HEK293 (cell line): ENCODE measurements around the gene ZCWPW1.

Experiments
- CTCF ChIA-PET: fragments of 350-600 bp; formaldehyde crosslinking; extraction: SDS; loops from one replicate; lab custom pipeline; 2021; ENCODE audit warnings: antibody characterized with exemption; lab: Yijun Ruan, JAX
- POLR2A ChIA-PET: fragments of 300-600 bp; formaldehyde crosslinking; extraction: SDS; loops from one replicate; lab custom pipeline; 2020; ENCODE audit warnings: antibody characterized with exemption, inconsistent platforms; lab: Yijun Ruan, JAX
- H3K27ac ChIP-seq: fragments of 200-500 bp; sonication (Bioruptor generic); 2 replicates; pipeline ENCODE4 v1.5.1; 2014; ENCODE audit warnings: low read depth, low read length, control low read depth, inconsistent platforms; ENCODE audit errors: extremely low read depth
- H3K36me3 ChIP-seq, 2 experiments: fragments of 200-500 bp in 1 of 2; sonication (Bioruptor generic) in 1 of 2; 1 replicate in 1 of 2; 2 replicates in 1 of 2; pipeline ENCODE4 v1.5.1; 2014 to 2017; ENCODE audit warnings: inconsistent platforms in 2 of 2, low read length in 2 of 2; ENCODE audit not compliant: control insufficient read depth in 2 of 2, insufficient read depth in 1 of 2
- H3K4me1 ChIP-seq: fragments of 200-500 bp; sonication (Bioruptor generic); 2 replicates; pipeline ENCODE4 v1.5.1; 2014; ENCODE audit warnings: mild to moderate bottlenecking, low read length, inconsistent platforms; ENCODE audit not compliant: control insufficient read depth, insufficient read depth
- H3K4me3 ChIP-seq: 2 replicates; pipeline ENCODE4 v1.5.1; 2011; ENCODE audit warnings: low read depth, mild to moderate bottlenecking, control low read depth, low read length, moderate library complexity
- H3K9me3 ChIP-seq: fragments of 200-500 bp; sonication (Bioruptor generic); 2 replicates; pipeline ENCODE4 v1.5.1; 2014; ENCODE audit warnings: low read depth, low read length, inconsistent platforms; ENCODE audit not compliant: control insufficient read depth, insufficient read depth
- KLF1 ChIP-seq: fragments of 450-650 bp; formaldehyde crosslinking; IDR thresholded peaks from 2 replicates; pipeline ENCODE4 v1.5.1; 2016; ENCODE audit warnings: missing biosample characterization, missing genetic modification characterization
- KLF8 ChIP-seq: fragments of 450-650 bp; formaldehyde crosslinking; IDR thresholded peaks from 2 replicates; pipeline ENCODE4 v1.5.1; 2016; ENCODE audit warnings: missing biosample characterization, missing genetic modification characterization
- MYNN ChIP-seq: fragments of 450-650 bp; formaldehyde crosslinking; IDR thresholded peaks from 2 replicates; pipeline ENCODE4 v1.5.1; 2016; ENCODE audit warnings: missing biosample characterization, missing genetic modification characterization, borderline replicate concordance
- PRDM1 ChIP-seq: fragments of 450-650 bp; formaldehyde crosslinking; IDR thresholded peaks from 2 replicates; pipeline ENCODE4; 2016; ENCODE audit warnings: missing biosample characterization, missing genetic modification characterization
- WT1 ChIP-seq: fragments of 450-650 bp; formaldehyde crosslinking; IDR thresholded peaks from 2 replicates; pipeline ENCODE4 v1.5.1; 2016; ENCODE audit warnings: missing biosample characterization, missing genetic modification characterization
- YY1 ChIP-seq: fragments of 450-650 bp; formaldehyde crosslinking; IDR thresholded peaks from 2 replicates; pipeline ENCODE4 v1.5.1; 2018; ENCODE audit warnings: missing biosample characterization, missing genetic modification characterization
- ZBTB17 ChIP-seq: fragments of 450-650 bp; formaldehyde crosslinking; IDR thresholded peaks from 2 replicates; pipeline ENCODE4 v1.5.1; 2016; ENCODE audit warnings: missing biosample characterization, missing genetic modification characterization
- ZNF146 ChIP-seq: fragments of 450-650 bp; formaldehyde crosslinking; IDR thresholded peaks from 2 replicates; pipeline ENCODE4 v1.5.1; 2016; ENCODE audit warnings: missing biosample characterization, missing genetic modification characterization
- ZNF221 ChIP-seq: fragments of 450-650 bp; formaldehyde crosslinking; IDR thresholded peaks from 2 replicates; pipeline ENCODE4 v1.5.1; 2017; ENCODE audit warnings: missing biosample characterization, missing genetic modification characterization, borderline replicate concordance
- ZNF239 ChIP-seq: fragments of 450-650 bp; formaldehyde crosslinking; IDR thresholded peaks from 2 replicates; pipeline ENCODE4 v1.5.1; 2016; ENCODE audit warnings: missing biosample characterization, missing genetic modification characterization
- ZNF248 ChIP-seq: fragments of 450-650 bp; formaldehyde crosslinking; IDR thresholded peaks from 2 replicates; pipeline ENCODE4 v1.5.1; 2017; ENCODE audit warnings: missing biosample characterization, missing genetic modification characterization
- ZNF274 ChIP-seq, 2 experiments: fragments of 200-500 bp in 1 of 2; fragments of 450-650 bp in 1 of 2; sonication (Bioruptor generic) in 1 of 2; formaldehyde crosslinking in 1 of 2; IDR thresholded peaks; 2 replicates each; pipeline versions ENCODE4 v1.5.1 to v1.6.1; 2014 to 2016; ENCODE audit warnings: borderline replicate concordance in 1 of 2, inconsistent platforms in 1 of 2, low read length in 1 of 2, missing biosample characterization in 1 of 2, missing genetic modification characterization in 1 of 2
- ZNF292 ChIP-seq: fragments of 450-650 bp; formaldehyde crosslinking; IDR thresholded peaks from 2 replicates; pipeline ENCODE4 v1.5.1; 2016; ENCODE audit warnings: low read depth, missing biosample characterization, missing genetic modification characterization, borderline replicate concordance
- ZNF366 ChIP-seq: fragments of 450-650 bp; formaldehyde crosslinking; conservative IDR thresholded peaks from 2 replicates; pipeline ENCODE4 v1.5.1; 2016; ENCODE audit warnings: missing biosample characterization, missing genetic modification characterization
- ZNF433 ChIP-seq: fragments of 450-650 bp; formaldehyde crosslinking; IDR thresholded peaks from 2 replicates; pipeline ENCODE4 v1.5.1; 2016; ENCODE audit warnings: missing biosample characterization, missing genetic modification characterization, low read depth
- ZNF514 ChIP-seq: fragments of 450-650 bp; formaldehyde crosslinking; IDR thresholded peaks from 2 replicates; pipeline ENCODE4 v1.5.1; 2016; ENCODE audit warnings: missing biosample characterization, missing genetic modification characterization
- ZNF530 ChIP-seq: fragments of 450-650 bp; formaldehyde crosslinking; IDR thresholded peaks from 2 replicates; pipeline ENCODE4 v1.5.1; 2016; ENCODE audit warnings: low read depth, missing biosample characterization, missing genetic modification characterization
- ZNF600 ChIP-seq: fragments of 450-650 bp; formaldehyde crosslinking; IDR thresholded peaks from 2 replicates; pipeline ENCODE4 v1.5.1; 2016; ENCODE audit warnings: missing biosample characterization, missing genetic modification characterization
- ZNF623 ChIP-seq: fragments of 450-650 bp; formaldehyde crosslinking; IDR thresholded peaks from 2 replicates; pipeline ENCODE4 v1.5.1; 2016; ENCODE audit warnings: missing biosample characterization, missing genetic modification characterization
- ZNF785 ChIP-seq: fragments of 450-650 bp; formaldehyde crosslinking; IDR thresholded peaks from 2 replicates; pipeline ENCODE4 v1.5.1; 2016; ENCODE audit warnings: missing biosample characterization, missing genetic modification characterization
- TF ChIP-seq, protein P1 (sequence below): fragments of 450-650 bp; formaldehyde crosslinking; IDR thresholded peaks from 2 replicates; pipeline ENCODE4 v1.5.1; 2016; ENCODE audit warnings: missing biosample characterization, missing genetic modification characterization
- TF ChIP-seq, protein P2 (sequence below): fragments of 450-650 bp; formaldehyde crosslinking; IDR thresholded peaks from 2 replicates; pipeline ENCODE4 v1.5.1; 2017; ENCODE audit warnings: missing biosample characterization, missing genetic modification characterization
- TF ChIP-seq, protein P3 (sequence below): fragments of 450-650 bp; formaldehyde crosslinking; IDR thresholded peaks from 2 replicates; pipeline ENCODE4 v1.5.1; 2016; ENCODE audit warnings: missing biosample characterization, missing genetic modification characterization
- TF ChIP-seq, protein P4 (sequence below): fragments of 450-650 bp; formaldehyde crosslinking; IDR thresholded peaks from 2 replicates; pipeline ENCODE4 v1.5.1; 2016; ENCODE audit warnings: missing biosample characterization, missing genetic modification characterization
- TF ChIP-seq, protein P5 (sequence below): fragments of 450-650 bp; IDR thresholded peaks from 2 replicates; pipeline ENCODE4 v1.5.1; 2018; ENCODE audit warnings: missing biosample characterization, mild to moderate bottlenecking, missing genetic modification characterization
- TF ChIP-seq, protein P6 (sequence below): fragments of 450-650 bp; formaldehyde crosslinking; IDR thresholded peaks from 2 replicates; pipeline ENCODE4 v1.5.1; 2016; ENCODE audit warnings: missing biosample characterization, missing genetic modification characterization

ZCWPW1 gene

DNA sequence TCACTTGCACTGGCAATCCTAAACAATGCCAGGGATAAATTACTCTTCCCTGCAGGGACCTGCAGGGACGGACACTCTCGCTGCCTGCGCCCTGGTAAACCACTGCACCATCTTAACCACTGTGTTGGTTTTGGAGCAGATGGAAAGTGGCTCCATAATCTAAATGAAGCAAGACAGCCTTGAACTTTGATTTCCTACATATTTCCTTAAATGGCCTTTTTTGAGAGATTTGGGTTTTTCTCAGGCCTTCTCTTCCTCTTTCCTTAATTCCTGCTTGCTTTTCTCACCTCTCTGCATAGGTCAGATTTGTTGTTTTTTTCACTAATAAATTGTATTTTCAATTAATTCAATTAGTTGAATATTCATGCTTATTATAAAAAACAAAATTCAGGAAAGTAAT is 52.4 kb downstream of the ZCWPW1 start:
- POLR2A ChIA-PET = no interaction called here
- TF ChIP-seq ZNF248 (tag by site-specific recombination) = no peak
- TF ChIP-seq, protein P1, sequence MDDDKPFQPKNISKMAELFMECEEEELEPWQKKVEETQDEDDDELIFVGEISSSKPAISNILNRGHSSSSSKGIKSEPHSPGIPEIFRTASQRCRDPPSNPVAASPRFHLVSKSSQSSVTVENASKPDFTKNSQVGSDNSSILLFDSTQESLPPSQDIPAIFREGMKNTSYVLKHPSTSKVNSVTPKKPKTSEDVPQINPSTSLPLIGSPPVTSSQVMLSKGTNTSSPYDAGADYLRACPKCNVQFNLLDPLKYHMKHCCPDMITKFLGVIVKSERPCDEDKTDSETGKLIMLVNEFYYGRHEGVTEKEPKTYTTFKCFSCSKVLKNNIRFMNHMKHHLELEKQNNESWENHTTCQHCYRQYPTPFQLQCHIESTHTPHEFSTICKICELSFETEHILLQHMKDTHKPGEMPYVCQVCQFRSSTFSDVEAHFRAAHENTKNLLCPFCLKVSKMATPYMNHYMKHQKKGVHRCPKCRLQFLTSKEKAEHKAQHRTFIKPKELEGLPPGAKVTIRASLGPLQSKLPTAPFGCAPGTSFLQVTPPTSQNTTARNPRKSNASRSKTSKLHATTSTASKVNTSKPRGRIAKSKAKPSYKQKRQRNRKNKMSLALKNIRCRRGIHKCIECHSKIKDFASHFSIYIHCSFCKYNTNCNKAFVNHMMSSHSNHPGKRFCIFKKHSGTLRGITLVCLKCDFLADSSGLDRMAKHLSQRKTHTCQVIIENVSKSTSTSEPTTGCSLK (tag by site-specific recombination) = no peak
- TF ChIP-seq YY1 (tag by site-specific recombination) = no peak
- no peak for TF ChIP-seq ZNF292 (tag by site-specific recombination)
- TF ChIP-seq ZNF600 (tag by site-specific recombination) = no peak
- TF ChIP-seq ZNF433 (tag by site-specific recombination) = no peak
- TF ChIP-seq PRDM1 (tag by site-specific recombination) = no peak
- TF ChIP-seq, protein P2, sequence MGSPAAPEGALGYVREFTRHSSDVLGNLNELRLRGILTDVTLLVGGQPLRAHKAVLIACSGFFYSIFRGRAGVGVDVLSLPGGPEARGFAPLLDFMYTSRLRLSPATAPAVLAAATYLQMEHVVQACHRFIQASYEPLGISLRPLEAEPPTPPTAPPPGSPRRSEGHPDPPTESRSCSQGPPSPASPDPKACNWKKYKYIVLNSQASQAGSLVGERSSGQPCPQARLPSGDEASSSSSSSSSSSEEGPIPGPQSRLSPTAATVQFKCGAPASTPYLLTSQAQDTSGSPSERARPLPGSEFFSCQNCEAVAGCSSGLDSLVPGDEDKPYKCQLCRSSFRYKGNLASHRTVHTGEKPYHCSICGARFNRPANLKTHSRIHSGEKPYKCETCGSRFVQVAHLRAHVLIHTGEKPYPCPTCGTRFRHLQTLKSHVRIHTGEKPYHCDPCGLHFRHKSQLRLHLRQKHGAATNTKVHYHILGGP = no peak
- TF ChIP-seq KLF1 (tag by site-specific recombination) = no peak
- TF ChIP-seq ZNF146 (tag by site-specific recombination) = no peak
- TF ChIP-seq ZNF785 (tag by site-specific recombination) = no peak
- TF ChIP-seq ZNF239 = no peak
- TF ChIP-seq, protein P3, sequence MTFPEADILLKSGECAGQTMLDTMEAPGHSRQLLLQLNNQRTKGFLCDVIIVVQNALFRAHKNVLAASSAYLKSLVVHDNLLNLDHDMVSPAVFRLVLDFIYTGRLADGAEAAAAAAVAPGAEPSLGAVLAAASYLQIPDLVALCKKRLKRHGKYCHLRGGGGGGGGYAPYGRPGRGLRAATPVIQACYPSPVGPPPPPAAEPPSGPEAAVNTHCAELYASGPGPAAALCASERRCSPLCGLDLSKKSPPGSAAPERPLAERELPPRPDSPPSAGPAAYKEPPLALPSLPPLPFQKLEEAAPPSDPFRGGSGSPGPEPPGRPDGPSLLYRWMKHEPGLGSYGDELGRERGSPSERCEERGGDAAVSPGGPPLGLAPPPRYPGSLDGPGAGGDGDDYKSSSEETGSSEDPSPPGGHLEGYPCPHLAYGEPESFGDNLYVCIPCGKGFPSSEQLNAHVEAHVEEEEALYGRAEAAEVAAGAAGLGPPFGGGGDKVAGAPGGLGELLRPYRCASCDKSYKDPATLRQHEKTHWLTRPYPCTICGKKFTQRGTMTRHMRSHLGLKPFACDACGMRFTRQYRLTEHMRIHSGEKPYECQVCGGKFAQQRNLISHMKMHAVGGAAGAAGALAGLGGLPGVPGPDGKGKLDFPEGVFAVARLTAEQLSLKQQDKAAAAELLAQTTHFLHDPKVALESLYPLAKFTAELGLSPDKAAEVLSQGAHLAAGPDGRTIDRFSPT (tag by site-specific recombination) = no peak
- TF ChIP-seq ZNF623 (tag by site-specific recombination) = no peak
- no peak for TF ChIP-seq MYNN (tag by site-specific recombination)
- TF ChIP-seq KLF8 (tag by site-specific recombination) = no peak
- no peak for TF ChIP-seq ZBTB17 (tag by site-specific recombination)
- no peak for TF ChIP-seq ZNF366 (tag by site-specific recombination)
- TF ChIP-seq ZNF221 (tag by site-specific recombination) = no peak
- TF ChIP-seq ZNF530 (tag by site-specific recombination) = no peak
- no peak overlapping the region for H3K4me3 ChIP-seq
- H3K9me3 ChIP-seq = no peaks in the 10 kb centered on the region
- CTCF ChIA-PET = no interaction called here
- H3K27ac ChIP-seq = no peak overlapping the region
- no peaks in the 10 kb centered on the region for H3K36me3 ChIP-seq
- H3K4me1 ChIP-seq = no peaks in the 10 kb centered on the region

DNA sequence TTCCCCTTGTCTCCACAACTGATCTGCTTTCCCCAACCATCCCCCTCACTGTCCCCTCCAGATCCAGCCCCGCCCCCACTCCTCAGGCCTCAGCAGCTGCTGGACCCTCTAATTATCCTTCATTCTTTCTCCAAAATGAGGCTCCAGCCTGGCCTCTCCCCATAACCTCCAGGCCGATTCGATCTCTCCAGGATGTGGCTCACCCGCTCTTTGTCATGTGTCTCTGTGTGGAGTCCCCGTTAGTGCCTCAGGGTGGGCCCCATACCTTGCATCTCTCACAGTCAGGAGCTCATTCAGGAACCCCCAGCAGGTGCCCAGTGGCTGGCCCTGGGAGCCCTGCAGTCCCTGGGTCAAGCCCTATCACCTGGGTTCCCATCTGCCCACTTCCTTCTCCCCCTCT is 53.9 kb downstream of the ZCWPW1 start:
- ChIA-PET POLR2A (no interaction called here), CTCF (interaction anchor here (0.9 kb wide), 1 partner anchor 33 kb away, joined by 3 read pairs; no protein-coding TSS in a partner anchor)
- H3K4me3 ChIP-seq = no peak overlapping the region
- TF ChIP-seq, protein P4, sequence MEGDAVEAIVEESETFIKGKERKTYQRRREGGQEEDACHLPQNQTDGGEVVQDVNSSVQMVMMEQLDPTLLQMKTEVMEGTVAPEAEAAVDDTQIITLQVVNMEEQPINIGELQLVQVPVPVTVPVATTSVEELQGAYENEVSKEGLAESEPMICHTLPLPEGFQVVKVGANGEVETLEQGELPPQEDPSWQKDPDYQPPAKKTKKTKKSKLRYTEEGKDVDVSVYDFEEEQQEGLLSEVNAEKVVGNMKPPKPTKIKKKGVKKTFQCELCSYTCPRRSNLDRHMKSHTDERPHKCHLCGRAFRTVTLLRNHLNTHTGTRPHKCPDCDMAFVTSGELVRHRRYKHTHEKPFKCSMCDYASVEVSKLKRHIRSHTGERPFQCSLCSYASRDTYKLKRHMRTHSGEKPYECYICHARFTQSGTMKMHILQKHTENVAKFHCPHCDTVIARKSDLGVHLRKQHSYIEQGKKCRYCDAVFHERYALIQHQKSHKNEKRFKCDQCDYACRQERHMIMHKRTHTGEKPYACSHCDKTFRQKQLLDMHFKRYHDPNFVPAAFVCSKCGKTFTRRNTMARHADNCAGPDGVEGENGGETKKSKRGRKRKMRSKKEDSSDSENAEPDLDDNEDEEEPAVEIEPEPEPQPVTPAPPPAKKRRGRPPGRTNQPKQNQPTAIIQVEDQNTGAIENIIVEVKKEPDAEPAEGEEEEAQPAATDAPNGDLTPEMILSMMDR (tag by site-specific recombination) = no peak
- TF ChIP-seq, protein P5, sequence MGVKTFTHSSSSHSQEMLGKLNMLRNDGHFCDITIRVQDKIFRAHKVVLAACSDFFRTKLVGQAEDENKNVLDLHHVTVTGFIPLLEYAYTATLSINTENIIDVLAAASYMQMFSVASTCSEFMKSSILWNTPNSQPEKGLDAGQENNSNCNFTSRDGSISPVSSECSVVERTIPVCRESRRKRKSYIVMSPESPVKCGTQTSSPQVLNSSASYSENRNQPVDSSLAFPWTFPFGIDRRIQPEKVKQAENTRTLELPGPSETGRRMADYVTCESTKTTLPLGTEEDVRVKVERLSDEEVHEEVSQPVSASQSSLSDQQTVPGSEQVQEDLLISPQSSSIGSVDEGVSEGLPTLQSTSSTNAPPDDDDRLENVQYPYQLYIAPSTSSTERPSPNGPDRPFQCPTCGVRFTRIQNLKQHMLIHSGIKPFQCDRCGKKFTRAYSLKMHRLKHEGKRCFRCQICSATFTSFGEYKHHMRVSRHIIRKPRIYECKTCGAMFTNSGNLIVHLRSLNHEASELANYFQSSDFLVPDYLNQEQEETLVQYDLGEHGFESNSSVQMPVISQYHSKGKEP = no peak
- TF ChIP-seq ZNF514 (tag by site-specific recombination) (no peak), WT1 (tag by site-specific recombination) (no peak), ZNF274 (IDR thresholded peaks at IDR 0.05; ENCODE audit: low read length) (no peak), ZNF274 (tag by site-specific recombination; IDR thresholded peaks at IDR 0.05; ENCODE audit: borderline replicate concordance) (no peak)
- TF ChIP-seq, protein P6, sequence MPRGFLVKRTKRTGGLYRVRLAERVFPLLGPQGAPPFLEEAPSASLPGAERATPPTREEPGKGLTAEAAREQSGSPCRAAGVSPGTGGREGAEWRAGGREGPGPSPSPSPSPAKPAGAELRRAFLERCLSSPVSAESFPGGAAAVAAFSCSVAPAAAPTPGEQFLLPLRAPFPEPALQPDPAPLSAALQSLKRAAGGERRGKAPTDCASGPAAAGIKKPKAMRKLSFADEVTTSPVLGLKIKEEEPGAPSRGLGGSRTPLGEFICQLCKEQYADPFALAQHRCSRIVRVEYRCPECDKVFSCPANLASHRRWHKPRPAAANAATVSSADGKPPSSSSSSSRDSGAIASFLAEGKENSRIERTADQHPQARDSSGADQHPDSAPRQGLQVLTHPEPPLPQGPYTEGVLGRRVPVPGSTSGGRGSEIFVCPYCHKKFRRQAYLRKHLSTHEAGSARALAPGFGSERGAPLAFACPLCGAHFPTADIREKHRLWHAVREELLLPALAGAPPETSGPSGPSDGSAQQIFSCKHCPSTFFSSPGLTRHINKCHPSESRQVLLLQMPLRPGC (tag by site-specific recombination) = no peak

More for the DNA sequence above, 53.9 kb downstream of the ZCWPW1 start:
- H3K27ac ChIP-seq = no peak overlapping the region
- no peaks in the 10 kb centered on the region for H3K4me1 ChIP-seq
- H3K36me3 ChIP-seq = no peaks in the 10 kb centered on the region
- no peaks in the 10 kb centered on the region for H3K9me3 ChIP-seq
